Upper lobe of right lung (tissue), 1 donor: ENCODE data around the gene TMEM145. TPM values are rescaled to one million over a fixed set of nuclear protein-coding genes. Genes with fewer than 3 reads are reported as not detected.

Experiments
- ATAC-seq: fragments of 200-7000 bp; cut with Tn5 transposase; one replicate; pipeline ENCODE4 v1.9.1; 2020; ENCODE audit warnings: mild to moderate bottlenecking, moderate library complexity
- DNase-seq: peaks from one replicate; pipeline ENCODE4 v3.0.0-alpha.2; 2020
- H3K27ac ChIP-seq: fragments of 200-600 bp; one replicate; pipeline ENCODE4 v1.8.0; 2022
- H3K27me3 ChIP-seq: fragments of 200-600 bp; one replicate; pipeline ENCODE4 v1.8.0; 2022; ENCODE audit warnings: mild to moderate bottlenecking
- H3K36me3 ChIP-seq: fragments of 200-600 bp; one replicate; pipeline ENCODE4 v1.8.0; 2022
- H3K4me1 ChIP-seq: fragments of 200-600 bp; one replicate; pipeline ENCODE4 v1.8.0; 2022
- H3K4me3 ChIP-seq: fragments of 200-600 bp; one replicate; pipeline ENCODE4 v1.8.0; 2022; ENCODE audit warnings: mild to moderate bottlenecking
- H3K9me3 ChIP-seq: fragments of 200-600 bp; one replicate; pipeline ENCODE4 v1.8.0; 2022
- intact Hi-C: fragments of 100-400 bp; cut with DNase I; formaldehyde crosslinking; loops from one replicate; pipeline ENCODE4 v1.11.0; 2022
- total RNA-seq: library from RNA; stranded (reverse); fragmentation: NEBNext Ultra II Directional; extraction: Animal tissue kit (Norgen Biotek cat#: 25700); gene quantifications from one replicate; pipeline ENCODE4 v1.2.1, GENCODE V29; 2021
- TF ChIP-seq, protein P1 (sequence below): fragments of 200-600 bp; IDR thresholded peaks from one replicate; pipeline ENCODE4 v1.8.0; 2022; ENCODE audit warnings: antibody characterized with exemption
- donor health status: DM: no; HTN: yes; CAD: no; lungs with severe emphysema.

TMEM145 gene
- total RNA-seq, 1 donor from 2014 or later = 0.35 TPM

DNA sequence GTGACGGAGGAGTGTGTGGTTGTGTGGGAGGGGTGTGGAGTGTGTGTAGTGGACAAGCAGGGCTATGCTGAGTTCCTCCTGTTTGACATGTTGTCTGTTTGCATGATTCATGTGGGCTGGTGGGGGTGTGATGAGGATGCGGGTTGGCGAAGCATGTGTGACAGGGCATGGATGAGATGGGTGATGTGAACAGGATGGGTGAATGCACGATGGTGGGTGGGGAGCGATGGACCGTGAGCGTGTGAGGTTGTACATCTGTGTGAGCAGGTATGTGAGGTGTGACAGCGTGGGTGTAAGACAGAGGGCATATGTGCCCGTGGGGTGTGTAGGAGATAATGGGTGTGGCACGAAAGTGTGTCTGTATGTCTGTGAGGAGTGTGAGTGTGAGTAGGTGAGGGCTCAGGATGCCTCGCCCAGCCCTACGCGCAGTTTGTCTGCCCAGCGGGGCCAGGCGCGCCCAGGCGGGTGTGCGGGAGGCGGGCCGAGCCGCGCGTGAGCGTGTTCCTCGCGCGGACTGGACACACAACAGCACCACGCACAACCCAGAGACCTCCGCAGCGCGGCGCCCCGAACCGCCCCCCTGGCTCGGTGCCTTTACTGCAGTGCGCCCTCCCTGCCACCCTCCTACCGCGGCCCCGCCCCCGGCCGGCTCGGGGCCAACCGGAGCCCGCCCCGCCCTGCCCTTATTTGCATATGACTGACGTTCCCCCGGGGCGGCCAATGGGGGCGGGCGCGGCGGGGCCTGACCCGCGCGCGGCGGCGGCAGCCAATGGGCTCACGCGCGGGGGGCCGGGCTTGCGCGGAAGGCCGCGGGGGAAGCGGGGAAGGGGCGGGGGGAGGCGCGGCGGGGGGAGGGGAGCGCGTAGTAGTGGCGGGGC, 29.7 kb upstream of the TMEM145 start:
- Histone ChIP-seq H3K36me3 (peaks cover 17% of the 10 kb centered on the region), H3K4me1 (peaks cover 54% of the 10 kb centered on the region), H3K27me3 (no peaks in the 10 kb centered on the region), H3K4me3 (peak overlapping the region; percentile 52), H3K27ac (peak overlapping the region; percentile 80), H3K9me3 (no peaks in the 10 kb centered on the region)
- intact Hi-C loops = no loop called here
- peak; percentile 83 for ATAC-seq
- DNase-seq = peak; percentile 98
- TF ChIP-seq, protein P1, sequence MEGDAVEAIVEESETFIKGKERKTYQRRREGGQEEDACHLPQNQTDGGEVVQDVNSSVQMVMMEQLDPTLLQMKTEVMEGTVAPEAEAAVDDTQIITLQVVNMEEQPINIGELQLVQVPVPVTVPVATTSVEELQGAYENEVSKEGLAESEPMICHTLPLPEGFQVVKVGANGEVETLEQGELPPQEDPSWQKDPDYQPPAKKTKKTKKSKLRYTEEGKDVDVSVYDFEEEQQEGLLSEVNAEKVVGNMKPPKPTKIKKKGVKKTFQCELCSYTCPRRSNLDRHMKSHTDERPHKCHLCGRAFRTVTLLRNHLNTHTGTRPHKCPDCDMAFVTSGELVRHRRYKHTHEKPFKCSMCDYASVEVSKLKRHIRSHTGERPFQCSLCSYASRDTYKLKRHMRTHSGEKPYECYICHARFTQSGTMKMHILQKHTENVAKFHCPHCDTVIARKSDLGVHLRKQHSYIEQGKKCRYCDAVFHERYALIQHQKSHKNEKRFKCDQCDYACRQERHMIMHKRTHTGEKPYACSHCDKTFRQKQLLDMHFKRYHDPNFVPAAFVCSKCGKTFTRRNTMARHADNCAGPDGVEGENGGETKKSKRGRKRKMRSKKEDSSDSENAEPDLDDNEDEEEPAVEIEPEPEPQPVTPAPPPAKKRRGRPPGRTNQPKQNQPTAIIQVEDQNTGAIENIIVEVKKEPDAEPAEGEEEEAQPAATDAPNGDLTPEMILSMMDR = no peak

DNA sequence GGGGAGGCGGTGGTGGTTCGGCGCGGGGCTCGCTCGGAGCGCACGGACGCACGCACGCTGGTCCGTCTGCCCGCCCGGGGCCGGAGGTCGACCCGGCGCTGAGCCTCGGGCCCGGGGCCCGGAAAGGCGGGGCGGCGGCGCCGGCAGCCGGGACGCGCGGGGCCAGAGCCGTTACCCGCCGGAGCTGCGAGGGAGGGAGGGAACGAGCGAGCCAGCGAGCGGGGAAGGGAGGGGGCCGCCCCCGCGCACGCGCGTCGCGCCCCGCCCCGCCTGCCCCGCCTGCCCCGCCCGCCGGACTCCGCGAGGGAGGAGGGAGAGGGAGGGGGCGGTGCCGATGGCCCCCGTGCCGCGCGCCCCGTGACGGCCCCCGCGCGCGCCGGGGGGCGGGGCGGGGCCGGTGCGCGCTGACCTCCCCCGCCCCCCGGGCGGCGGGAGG, 29.0 kb upstream of the TMEM145 start:
- Histone ChIP-seq H3K27me3 (no peaks in the 10 kb centered on the region), H3K9me3 (no peaks in the 10 kb centered on the region), H3K4me3 (peak overlapping the region; percentile 26), H3K27ac (peak overlapping the region; percentile 66), H3K36me3 (peaks cover 23% of the 10 kb centered on the region), H3K4me1 (peaks cover 47% of the 10 kb centered on the region)
- DNase-seq = peak; percentile 94
- TF ChIP-seq, protein P1 = no peak
- intact Hi-C loops = no loop called here
- peak; percentile 75 for ATAC-seq

DNA sequence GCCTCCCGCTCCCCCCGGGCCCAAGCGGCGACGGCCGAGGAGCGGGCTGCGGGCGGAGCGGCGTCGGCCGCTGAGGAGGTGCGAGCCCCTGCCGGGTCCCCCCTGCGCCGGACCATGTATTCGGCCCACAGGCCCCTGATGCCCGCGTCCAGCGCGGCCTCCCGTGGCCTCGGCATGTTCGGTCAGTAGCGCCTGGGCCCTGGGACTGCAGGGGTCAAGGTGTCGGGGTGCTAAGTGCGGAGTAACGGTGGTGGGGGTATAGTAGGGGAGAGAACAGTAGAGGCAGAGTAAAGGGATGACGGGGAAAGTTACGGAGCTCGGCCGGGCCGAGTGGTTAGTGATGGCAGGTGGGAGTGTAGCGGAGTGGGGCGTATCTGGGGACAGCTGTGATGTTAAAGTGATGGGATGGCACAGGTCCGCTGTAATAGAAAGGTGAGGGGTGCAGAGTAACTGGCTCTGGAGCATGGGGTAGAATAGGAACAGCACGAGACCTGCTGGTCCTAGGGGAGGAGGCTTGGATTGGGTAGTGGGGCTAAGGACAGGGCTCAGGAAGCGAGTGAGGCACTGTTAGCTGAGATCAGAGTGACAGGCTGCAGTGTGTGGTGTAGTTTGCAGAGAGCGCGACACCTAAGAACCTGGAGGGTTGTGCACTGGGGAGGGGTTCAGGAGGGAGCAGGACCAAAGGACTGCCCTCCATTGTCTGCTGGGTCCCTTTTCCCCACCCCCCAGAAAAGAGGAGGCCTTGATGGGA, 28.3 kb upstream of the TMEM145 start:
- Histone ChIP-seq H3K27ac (peak overlapping the region; percentile 42), H3K4me1 (peaks cover 42% of the 10 kb centered on the region), H3K27me3 (no peaks in the 10 kb centered on the region), H3K36me3 (peaks cover 30% of the 10 kb centered on the region), H3K4me3 (peak overlapping the region; percentile 61), H3K9me3 (no peaks in the 10 kb centered on the region)
- DNase-seq (no peak), ATAC-seq (no peak)
- intact Hi-C loops = no loop called here
- TF ChIP-seq, protein P1 = no peak

DNA sequence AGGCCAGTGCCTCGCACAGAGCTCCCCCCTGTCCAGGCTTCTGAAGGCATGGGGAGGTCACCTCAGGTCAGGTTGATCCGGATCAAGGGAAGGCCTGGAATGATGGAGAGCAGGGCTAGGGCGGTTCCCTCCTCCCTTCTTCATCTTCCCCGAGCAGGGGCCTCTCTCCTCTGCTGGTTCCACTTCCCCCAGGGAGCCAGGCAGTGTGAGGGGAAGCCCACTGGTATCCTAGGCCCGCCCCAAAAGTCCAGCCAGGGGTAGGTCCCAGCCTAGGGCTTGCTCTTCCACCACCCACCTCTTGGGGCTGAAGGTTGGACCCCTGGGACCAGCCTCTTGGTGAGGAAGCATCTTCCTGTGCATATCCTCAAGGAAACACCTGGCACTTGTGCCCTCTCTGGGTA, 27.6 kb upstream of the TMEM145 start:
- ATAC-seq (no peak), DNase-seq (no peak)
- intact Hi-C loops = no loop called here
- Histone ChIP-seq H3K36me3 (peaks cover 38% of the 10 kb centered on the region), H3K27me3 (no peaks in the 10 kb centered on the region), H3K27ac (peak overlapping the region; percentile 42), H3K9me3 (no peaks in the 10 kb centered on the region), H3K4me3 (peak overlapping the region; percentile 61), H3K4me1 (peaks cover 42% of the 10 kb centered on the region)
- TF ChIP-seq, protein P1 = no peak

DNA sequence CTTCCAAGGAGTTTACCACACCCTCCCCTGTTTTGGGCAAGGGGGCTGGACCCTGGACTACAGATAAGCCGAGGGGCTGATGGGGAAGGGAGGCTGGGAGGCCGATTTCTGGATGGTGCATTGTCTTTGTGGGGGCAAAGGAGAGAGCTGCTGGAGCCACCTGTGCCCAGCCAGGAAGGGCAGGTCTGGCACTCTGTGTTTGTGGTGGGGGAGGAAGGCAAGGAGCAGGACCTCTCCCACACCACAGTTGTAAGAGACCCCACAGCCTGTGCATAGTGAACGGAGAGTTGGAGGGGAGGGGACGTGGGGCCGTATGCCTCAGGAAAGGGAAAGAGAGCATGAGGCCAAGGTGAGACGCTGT, 27.1 kb upstream of the TMEM145 start:
- no peaks in the 10 kb centered on the region for H3K9me3 ChIP-seq
- no peak overlapping the region for H3K27ac ChIP-seq
- ATAC-seq (no peak), DNase-seq (no peak)
- H3K27me3 ChIP-seq = no peaks in the 10 kb centered on the region
- H3K36me3 ChIP-seq = peaks cover 42% of the 10 kb centered on the region
- H3K4me3 ChIP-seq = no peak overlapping the region
- H3K4me1 ChIP-seq = peaks cover 41% of the 10 kb centered on the region
- intact Hi-C loops = no loop called here
- TF ChIP-seq, protein P1 = no peak
